ENCODE results near the gene TCERG1.

DNA sequence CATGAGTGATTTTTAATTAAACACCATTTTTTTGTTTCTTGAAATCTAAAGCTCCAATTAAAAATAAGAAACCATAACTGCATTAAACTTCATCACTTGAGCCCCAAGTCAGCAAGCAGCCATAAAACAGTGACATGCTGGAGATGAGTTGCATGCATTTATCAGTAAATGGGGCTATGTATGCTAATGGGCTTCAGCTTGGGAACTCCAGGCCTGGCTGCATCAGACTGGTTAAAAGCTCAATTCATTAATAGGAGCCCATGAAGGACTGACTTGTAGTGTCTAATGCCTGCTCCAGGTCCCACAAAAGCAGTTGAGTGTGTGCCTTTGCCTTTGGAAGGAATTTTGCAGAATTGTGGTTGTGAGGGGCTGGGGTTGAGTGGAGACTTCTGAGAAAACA is 102.5 kb downstream of the TCERG1 start:
- TF ChIP-seq EZH2 (IDR thresholded peaks at IDR 0.05; ENCODE audit: insufficient read depth, poor library complexity, severe bottlenecking) (no peak), EZH2phosphoT487 (IDR thresholded peaks at IDR 0.05; ENCODE audit: insufficient read depth, low read depth) (no peak)
